Measurements from ENCODE around the gene CYP26C1.

DNA sequence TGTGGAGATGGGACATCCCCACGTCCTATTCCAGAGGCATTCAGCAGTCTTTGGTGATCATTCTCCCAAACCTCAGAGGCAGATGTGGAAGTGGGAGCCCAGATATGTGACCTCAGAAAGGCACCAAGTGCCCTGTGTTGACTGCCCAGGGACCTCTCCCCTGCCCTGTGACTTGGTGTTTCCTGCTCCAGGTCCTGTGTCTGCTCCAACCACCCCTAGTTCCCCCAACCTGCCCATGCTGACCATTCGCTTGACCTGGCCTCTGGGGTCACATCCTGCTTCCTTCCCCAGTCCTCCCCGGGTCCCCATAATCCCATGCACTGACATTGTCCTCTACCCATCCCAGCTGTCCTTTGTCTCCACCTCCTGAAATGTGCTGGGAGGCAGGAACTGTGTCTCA lies 20.7 kb downstream of the CYP26C1 start:
- TF ChIP-seq, protein P1, sequence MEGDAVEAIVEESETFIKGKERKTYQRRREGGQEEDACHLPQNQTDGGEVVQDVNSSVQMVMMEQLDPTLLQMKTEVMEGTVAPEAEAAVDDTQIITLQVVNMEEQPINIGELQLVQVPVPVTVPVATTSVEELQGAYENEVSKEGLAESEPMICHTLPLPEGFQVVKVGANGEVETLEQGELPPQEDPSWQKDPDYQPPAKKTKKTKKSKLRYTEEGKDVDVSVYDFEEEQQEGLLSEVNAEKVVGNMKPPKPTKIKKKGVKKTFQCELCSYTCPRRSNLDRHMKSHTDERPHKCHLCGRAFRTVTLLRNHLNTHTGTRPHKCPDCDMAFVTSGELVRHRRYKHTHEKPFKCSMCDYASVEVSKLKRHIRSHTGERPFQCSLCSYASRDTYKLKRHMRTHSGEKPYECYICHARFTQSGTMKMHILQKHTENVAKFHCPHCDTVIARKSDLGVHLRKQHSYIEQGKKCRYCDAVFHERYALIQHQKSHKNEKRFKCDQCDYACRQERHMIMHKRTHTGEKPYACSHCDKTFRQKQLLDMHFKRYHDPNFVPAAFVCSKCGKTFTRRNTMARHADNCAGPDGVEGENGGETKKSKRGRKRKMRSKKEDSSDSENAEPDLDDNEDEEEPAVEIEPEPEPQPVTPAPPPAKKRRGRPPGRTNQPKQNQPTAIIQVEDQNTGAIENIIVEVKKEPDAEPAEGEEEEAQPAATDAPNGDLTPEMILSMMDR (conservative IDR thresholded peaks at IDR 0.05), result no peak
- no peak for TF ChIP-seq EZH2 (IDR thresholded peaks at IDR 0.05; ENCODE audit: low read depth)

All from PC-9 (cell line).